ENCODE data around the gene SYCN. TPM values are rescaled to one million over a fixed set of nuclear protein-coding genes. Genes with fewer than 3 reads are reported as not detected.

The SYCN gene
- total RNA-seq, 4 donors from 2014 or later: not detected

DNA sequence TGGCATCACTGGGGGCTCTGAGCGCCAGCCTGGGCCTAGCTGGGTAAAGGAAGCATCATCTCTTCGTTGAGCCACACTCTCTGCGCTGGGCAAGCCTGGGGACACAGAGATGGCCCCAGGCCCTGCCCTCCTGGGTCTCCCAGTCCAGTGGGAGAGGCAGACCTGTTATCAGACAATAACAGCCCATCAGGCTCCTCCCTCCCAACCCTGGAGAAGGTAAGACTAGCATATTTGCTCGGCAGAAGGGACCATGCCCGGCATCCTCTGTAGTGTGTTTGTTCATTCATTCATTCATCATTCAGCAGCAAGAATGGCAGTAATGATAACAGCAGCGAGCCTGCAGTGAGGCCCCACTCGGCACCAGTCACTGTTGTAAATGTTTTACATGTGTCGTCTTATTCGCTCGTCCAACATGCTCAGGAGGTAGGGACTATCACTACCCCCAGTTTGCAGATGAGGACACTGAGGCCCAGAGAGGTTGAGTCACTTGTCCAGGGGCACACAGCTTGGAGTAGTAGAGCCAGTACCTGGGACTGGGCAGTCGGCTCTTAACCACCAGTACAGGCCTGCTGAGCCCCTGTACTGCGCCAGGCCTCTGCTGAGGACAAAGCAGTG, 45.3 kb downstream of the SYCN start:
- H3K4me3 ChIP-seq: no peak overlapping the region
- no peak overlapping the region for H3K27ac ChIP-seq
- no peak for ATAC-seq
- H3K27me3 ChIP-seq: no peaks in the 10 kb centered on the region
- H3K36me3 ChIP-seq: no peaks in the 10 kb centered on the region
- WGBS, 2 donors (ENCODE audit: low coverage in 1 of 2): 38% methylated on average over 4 of the region's 12 CpGs; no CpG with 5 or more reads in 1 of the 2 donors
- no peak for TF ChIP-seq POLR2A (IDR thresholded peaks at IDR 0.05)
- TF ChIP-seq, protein P1, sequence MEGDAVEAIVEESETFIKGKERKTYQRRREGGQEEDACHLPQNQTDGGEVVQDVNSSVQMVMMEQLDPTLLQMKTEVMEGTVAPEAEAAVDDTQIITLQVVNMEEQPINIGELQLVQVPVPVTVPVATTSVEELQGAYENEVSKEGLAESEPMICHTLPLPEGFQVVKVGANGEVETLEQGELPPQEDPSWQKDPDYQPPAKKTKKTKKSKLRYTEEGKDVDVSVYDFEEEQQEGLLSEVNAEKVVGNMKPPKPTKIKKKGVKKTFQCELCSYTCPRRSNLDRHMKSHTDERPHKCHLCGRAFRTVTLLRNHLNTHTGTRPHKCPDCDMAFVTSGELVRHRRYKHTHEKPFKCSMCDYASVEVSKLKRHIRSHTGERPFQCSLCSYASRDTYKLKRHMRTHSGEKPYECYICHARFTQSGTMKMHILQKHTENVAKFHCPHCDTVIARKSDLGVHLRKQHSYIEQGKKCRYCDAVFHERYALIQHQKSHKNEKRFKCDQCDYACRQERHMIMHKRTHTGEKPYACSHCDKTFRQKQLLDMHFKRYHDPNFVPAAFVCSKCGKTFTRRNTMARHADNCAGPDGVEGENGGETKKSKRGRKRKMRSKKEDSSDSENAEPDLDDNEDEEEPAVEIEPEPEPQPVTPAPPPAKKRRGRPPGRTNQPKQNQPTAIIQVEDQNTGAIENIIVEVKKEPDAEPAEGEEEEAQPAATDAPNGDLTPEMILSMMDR (IDR thresholded peaks at IDR 0.05): no peak
- TF ChIP-seq EP300 (IDR thresholded peaks at IDR 0.05): no peak
- no peak for TF ChIP-seq POLR2AphosphoS5 (IDR thresholded peaks at IDR 0.05)
- H3K4me1 ChIP-seq: peaks cover 0 to 92% (median 40%) of the 10 kb centered on the region in 3 donors
- H3K9me3 ChIP-seq: no peaks in the 10 kb centered on the region

DNA sequence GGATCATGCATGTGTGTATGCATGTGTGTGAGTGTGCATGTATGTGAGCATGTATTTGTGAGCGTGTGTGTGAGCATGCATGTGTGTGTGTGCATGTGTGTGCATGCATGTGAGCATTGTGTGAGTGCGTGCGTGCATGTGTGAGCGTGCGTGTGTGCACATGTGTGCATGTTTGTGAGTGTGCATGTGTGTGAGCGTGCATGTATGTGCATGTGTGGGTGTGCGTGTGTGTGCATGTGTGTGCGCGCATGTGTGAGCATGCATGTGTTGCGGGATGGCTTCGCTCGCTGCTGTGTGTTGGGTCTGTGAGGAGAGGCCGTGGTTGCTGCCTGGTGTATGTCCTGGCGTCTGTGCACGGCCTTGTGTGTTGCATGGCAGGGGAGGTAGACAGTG, 46.1 kb downstream of the SYCN start:
- Histone ChIP-seq H3K36me3 (no peaks in the 10 kb centered on the region), H3K4me1 (peaks cover 0 to 88% (median 40%) of the 10 kb centered on the region in 3 donors), H3K9me3 (no peaks in the 10 kb centered on the region), H3K27me3 (no peaks in the 10 kb centered on the region), H3K27ac (no peak overlapping the region), H3K4me3 (no peak overlapping the region)
- TF ChIP-seq, protein P1 (IDR thresholded peaks at IDR 0.05): no peak
- TF ChIP-seq EP300 (IDR thresholded peaks at IDR 0.05) (no peak), POLR2AphosphoS5 (IDR thresholded peaks at IDR 0.05) (no peak), POLR2A (IDR thresholded peaks at IDR 0.05) (no peak)
- whole genome bisulfite sequencing, 2 donors (ENCODE audit: low coverage in 1 of 2): 86 to 88% methylated on average over 4 to 14 of the region's 15 CpGs
- no peak for ATAC-seq

DNA sequence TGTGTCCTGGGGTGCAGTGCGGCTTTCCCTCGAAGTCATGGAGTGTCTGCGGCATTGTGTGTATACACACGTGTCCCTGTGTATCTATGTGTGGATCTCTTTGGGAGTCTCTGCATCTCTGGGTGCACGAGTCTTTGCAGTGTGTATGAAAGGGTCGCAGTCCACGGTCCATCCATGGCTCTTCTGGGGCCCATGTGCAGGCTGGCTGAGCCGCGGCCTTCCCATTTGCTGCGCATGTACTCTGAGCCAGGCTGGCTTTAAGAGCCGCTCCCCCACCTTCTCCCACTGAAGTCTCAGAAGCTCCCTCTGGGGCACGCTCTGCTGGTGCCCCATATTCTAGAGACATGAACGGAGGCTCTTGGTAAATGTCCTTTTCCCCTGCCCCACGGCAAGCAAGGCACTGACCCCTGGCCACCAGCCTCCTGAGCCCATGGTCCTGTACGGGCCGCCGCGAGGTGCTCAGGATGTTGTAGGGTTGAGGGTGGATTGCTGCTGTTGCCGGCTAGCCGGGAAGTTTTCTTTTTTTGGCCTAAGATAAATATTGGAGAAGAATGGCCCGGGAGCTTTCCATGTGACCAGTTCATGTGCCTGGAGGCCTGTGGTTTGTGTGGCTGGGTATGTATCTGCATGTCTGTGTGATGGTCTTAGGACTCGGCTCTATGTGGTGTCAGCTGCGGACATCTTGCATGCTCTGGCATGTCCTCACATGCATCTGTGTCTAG, 46.6 kb downstream of the SYCN start:
- Histone ChIP-seq H3K4me3 (no peak overlapping the region), H3K36me3 (no peaks in the 10 kb centered on the region), H3K27ac (peak overlapping the region in 1 of 4 donors; percentile 29), H3K4me1 (peaks cover 0 to 82% (median 40%) of the 10 kb centered on the region in 3 donors), H3K9me3 (no peaks in the 10 kb centered on the region), H3K27me3 (no peaks in the 10 kb centered on the region)
- no peak for ATAC-seq
- WGBS, 2 donors (ENCODE audit: low coverage in 1 of 2): 74% methylated on average over 8 of the region's 23 CpGs; no CpG with 5 or more reads in 1 of the 2 donors
- TF ChIP-seq POLR2A (IDR thresholded peaks at IDR 0.05) (no peak), POLR2AphosphoS5 (IDR thresholded peaks at IDR 0.05) (no peak), EP300 (IDR thresholded peaks at IDR 0.05) (no peak)
- TF ChIP-seq, protein P1 (IDR thresholded peaks at IDR 0.05): no peak

DNA sequence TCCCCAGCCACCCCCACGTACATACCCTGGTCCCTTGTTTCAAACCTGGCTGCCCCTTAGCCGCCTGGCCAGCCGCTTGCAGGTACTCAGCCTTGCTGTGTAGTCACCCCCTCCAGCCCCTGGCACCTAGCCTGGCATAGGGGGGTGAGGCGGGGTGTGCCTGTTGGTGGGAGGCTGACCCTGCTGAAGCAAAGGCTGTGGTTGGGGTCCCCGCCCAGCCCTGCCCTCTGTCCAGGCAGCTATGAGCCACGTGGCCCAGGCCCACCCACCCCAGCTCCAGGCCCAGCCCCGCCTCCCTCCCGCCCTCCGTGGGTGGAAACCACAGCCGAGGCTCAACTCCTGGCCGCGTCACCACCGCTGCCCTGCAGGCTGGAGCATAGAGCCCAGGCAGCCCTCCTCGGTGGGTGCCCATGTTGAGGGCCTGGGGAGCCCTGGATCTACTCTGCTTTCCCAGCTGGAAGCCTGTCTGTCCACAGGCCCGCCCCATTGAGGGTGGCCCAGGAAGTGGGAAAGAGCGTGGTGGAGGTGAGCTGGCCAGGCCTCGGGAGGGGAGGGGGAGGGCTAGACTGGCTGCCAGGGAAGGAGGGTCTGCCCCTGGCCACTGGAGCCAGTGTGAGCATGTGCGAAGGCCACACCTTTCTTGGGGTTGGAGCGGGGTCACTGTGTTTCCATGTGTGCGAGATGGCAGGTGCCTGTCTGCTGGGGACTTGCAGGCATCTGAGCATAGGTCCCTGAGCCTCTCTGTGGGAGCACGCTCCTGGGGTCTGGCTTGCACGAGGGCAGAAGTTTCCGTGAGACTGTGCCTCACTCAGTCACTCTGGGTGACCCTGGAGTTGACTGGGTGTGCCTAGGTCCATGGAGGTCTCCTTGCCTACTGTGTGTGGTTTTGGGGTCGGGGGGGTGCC, 47.5 kb downstream of the SYCN start:
- H3K4me1 ChIP-seq: peaks cover 0 to 80% (median 40%) of the 10 kb centered on the region in 3 donors
- no peaks in the 10 kb centered on the region for H3K9me3 ChIP-seq
- H3K4me3 ChIP-seq: peak overlapping the region in 1 of 2 donors; percentile 25
- 0 to 38% methylated on average over 1 of the region's 24 CpGs for WGBS, 2 donors (ENCODE audit: low coverage in 1 of 2)
- peak; percentile 36 for ATAC-seq
- no peaks in the 10 kb centered on the region for H3K27me3 ChIP-seq
- TF ChIP-seq POLR2A (IDR thresholded peaks at IDR 0.05): no peak
- TF ChIP-seq, protein P1 (IDR thresholded peaks at IDR 0.05): no peak
- no peak for TF ChIP-seq POLR2AphosphoS5 (IDR thresholded peaks at IDR 0.05)
- TF ChIP-seq EP300 (IDR thresholded peaks at IDR 0.05): no peak
- peak overlapping the region in 2 of 4 donors; percentile 27 to 36 for H3K27ac ChIP-seq
- H3K36me3 ChIP-seq: no peaks in the 10 kb centered on the region
